Measurements from ENCODE around the gene TXNDC12.
A peak's percentile ranks its signal among the peaks of the same experiment; 100 is the strongest.
"Not testable (repeated sequence)": the region's sequence is repeated elsewhere in the genome, so short reads cannot be mapped to it uniquely, and the experiment has no call there.

Gene TXNDC12

DNA sequence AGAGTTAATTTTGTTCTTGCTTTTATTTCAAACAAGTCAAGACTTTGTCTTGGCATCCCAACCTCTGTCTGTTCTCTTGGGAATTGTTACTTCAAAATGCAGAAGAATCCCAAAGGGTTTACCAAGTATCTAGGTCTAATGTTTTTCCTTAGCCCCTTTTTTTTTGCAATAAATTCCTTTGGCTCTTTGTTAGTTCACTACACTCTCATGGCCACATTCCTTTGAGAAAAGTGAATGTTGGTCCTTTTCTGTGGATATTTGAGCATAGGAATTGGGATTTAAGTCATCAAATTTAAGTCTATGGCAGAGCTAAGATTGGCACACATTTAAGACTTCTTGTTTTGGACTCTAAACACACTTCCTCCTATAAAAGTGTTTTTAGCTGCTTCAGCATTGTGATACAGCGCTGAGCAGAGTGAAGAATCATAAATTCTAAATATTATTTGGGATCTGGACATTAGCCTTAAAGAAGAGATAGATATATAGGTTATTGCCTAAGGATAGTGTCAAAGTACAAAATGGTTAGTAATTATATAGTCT lies 3.0 kb upstream of the TXNDC12 start:
- TF ChIP-seq POLR2A (IDR thresholded peaks at IDR 0.05; ENCODE audit: low read depth, low read length), result no peak
- DNase-seq (ENCODE audit: insufficient read length, low spot score) (no peak), FAIRE-seq (no peak)

DNA sequence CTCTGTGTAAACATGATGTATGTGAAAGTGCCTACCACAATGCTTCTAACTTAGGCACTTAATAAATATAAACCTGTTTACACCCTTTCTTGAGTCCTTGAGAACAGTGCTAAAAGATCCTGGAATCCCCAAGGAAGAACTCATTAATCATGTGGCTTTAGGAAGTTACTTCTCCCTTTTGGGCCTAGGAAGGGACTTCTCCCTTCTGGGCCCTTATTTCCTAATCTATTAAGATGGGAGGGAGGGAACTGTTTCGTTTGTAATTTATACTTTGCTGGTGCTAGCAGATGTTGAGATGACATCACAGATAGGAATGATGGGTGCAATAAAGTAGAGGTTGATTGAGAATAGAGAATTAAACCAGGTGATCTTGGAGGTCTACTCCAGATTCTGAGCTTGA lies 2.3 kb upstream of the TXNDC12 start:
- DNase-seq (ENCODE audit: insufficient read length, low spot score), result no peak
- no peak for FAIRE-seq
- no peak for TF ChIP-seq POLR2A (IDR thresholded peaks at IDR 0.05; ENCODE audit: low read depth, low read length)

DNA sequence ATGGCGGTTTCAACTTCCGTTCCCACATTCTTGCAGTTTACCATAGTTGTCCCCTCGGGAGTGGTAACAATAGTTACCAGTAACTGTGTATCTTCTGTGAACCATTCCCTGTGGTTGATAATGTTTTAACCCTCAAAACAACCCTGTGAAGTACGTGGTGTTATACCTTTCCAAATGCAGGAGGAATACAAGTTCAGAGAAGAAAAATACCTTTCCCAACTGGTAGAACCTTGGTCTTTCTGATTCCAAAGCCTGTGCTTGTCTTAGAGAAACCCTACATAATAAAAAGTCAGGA lies 1.9 kb upstream of the TXNDC12 start:
- FAIRE-seq (peak; percentile 71), DNase-seq (ENCODE audit: insufficient read length, low spot score) (no peak)
- no peak for TF ChIP-seq POLR2A (IDR thresholded peaks at IDR 0.05; ENCODE audit: low read depth, low read length)

DNA sequence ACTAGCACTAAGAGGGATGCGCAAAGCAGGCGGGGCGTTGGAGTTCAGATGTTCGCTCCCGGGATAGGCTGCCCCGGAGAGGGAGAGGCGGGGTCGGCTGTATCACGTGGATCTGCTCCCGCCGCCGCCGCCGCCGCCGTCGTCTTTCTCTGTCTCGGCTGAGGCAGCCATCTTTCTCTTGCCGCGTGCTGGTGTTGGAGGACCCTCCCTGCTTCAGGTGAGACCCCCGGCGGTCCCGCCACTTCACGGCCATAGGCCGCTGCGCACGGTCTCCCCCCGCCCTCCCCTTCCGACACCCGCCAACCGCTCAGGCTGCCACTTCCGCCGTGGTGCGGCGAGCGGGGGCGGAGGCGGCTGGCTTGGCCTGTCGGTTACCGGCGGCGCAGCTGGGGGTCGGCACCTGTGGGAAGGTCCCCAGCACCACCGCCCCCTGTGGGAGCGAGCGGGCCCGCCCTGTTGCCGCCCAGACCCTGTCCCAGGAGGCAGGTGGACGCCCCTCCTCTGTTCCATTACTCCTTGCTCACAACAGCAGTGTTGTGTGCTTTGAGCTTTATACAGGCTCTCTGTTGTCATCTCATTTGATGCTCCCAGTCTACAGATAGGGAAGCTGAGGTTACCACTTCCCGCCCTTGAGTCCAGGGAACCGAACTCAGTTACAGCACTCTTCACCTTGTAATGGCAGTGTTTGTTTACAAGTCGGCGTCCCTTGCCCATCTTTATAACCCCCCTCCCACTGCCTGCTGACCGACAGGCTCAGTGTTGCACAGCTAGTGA lies 1.4 kb upstream of the TXNDC12 start, which contains the start of gene BTF3L4:
BTF3L4 (plus strand) TSS at position 133 of the 774 bp plus-strand sequence. CDS start 3,553 bp downstream, outside the sequence.
- TF ChIP-seq POLR2A (IDR thresholded peaks at IDR 0.05; ENCODE audit: low read depth, low read length), result peak; percentile 38; the same call in 1 of the 2 replicates
- DNase-seq (ENCODE audit: insufficient read length, low spot score) (peak; percentile 80), FAIRE-seq (peak; percentile 66)

DNA sequence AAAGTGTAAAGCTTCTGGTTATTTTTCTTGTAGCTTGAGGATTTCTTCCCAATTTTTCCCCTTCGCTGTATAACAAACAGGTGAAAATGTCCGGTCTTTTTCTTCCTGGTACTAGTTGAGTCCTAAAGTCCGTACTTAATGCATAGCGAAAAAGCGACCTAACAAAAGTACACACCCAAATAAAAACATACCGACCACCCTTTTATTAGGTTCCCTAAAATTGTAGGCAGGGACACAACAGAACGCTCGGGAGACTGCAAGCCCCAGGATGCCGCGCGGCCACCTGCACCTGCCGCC lies 823 bp upstream of the TXNDC12 start:
- FAIRE-seq, result no peak
- no peak for TF ChIP-seq POLR2A (IDR thresholded peaks at IDR 0.05; ENCODE audit: low read depth, low read length)
- no peak for DNase-seq (ENCODE audit: insufficient read length, low spot score)

DNA sequence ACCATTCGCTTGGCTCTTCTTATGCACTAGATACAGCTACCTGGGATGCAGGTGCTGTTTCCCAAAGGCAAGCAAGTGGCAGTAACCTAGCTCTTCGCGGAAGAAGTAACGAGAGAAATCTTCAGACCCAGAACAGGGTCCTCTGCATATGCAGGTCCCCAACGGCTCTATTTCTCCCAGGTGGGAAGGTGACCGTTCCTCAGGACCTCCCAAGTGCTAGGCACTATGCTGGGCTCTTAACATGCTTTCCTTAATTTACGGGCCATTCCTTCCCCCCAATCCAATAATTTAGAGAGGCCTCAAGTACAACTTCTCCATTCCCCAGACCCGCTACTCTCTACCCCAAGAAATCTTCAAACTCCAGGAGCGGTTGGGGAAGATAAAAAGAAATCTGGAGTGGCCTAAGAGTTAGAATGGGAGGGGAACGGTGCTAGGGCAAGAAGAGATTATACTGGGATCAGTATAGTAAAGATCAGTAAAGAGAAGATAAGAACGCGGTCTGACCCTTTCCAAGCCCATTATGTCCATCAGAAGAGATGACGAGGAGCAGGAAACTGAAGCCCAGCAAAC lies 410 bp downstream of the TXNDC12 start:
- no peak for DNase-seq (ENCODE audit: insufficient read length, low spot score)
- FAIRE-seq, result no peak
- no peak for TF ChIP-seq POLR2A (IDR thresholded peaks at IDR 0.05; ENCODE audit: low read depth, low read length)

DNA sequence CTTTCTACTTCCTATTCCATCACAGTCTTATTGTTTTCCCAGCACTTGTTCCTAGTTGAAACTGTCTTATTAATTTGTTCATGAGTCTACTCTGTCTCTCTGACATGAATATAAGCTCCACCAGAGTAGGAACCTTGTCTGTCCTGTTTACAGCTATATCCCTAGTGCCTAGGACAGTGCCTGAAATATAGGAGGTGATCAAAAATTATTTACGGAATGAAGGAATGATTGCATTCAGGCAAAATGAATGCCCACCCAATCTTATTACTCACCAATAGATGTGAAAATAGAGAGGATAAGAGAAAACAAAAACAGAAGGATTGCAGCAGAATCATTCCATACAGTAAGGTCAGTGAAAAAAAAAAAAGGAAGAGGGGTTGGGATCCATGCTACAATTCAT lies 1.1 kb downstream of the TXNDC12 start:
- no peak for TF ChIP-seq POLR2A (IDR thresholded peaks at IDR 0.05; ENCODE audit: low read depth, low read length)
- FAIRE-seq (no peak), DNase-seq (ENCODE audit: insufficient read length, low spot score) (no peak)

DNA sequence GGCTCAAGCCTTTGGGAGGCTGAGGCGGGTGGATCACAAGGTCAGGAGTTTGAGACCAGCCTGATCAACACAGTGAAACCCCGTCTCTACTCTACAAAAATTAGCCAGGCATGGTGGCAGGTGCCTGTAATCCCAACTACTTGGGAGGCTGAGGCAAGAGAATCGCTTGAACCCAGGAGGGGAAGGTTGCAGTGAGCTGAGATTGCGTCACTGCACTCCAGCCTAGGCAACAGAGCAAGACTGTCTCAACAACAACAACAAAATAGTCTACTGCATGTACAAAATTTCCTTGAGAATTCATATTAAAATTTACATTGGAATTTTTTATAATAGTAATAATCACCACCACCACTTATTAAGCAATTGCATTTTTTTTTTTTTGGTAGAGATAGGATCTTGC lies 5.7 kb downstream of the TXNDC12 start:
- FAIRE-seq; DNase-seq (ENCODE audit: insufficient read length, low spot score): not testable (repeated sequence)

DNA sequence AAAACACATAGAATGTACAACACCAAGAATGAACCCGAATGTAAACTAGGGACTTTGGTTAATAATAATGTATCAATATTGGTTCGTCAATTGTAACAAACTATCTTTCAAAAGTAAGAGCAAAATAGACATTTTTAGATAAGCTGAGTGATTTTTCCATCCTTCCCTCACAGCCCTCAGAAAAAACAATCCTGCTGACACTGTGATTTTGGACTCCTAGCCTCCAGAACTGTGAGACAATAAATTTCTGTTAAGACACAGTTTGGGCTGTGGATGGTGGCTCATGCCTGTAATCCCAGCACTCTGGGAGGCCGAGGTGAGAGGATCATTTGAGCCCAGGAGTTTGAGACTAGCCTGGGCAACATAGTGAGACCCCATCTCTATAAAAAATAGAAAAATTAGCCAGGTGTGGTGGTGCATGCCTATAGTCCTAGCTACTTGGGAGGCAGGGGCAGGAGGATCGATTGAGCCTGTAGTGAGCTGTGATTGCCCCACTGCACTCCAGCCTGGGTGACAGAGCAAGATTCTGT lies 9.3 kb downstream of the TXNDC12 start:
- FAIRE-seq; DNase-seq (ENCODE audit: insufficient read length, low spot score): not testable (repeated sequence)

DNA sequence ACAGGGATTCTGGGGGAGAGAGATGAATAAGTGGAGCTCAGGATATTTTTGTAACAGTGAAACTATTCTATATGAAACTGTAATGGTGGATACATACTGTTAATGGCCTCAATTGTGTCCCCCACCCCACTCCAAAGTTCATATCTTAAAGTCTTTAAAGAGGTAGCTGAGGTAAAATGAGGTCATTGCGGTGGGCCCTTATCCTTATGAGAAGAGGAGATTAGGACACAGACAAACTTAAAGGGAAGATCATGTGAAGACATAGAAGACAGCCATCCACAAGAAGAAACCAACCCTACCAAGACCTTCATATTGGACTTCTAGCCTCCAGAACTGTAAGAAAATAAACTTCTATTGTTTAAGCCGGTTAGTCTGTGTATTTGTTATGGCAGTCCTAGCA lies 9.8 kb downstream of the TXNDC12 start:
- TF ChIP-seq POLR2A (IDR thresholded peaks at IDR 0.05; ENCODE audit: low read depth, low read length), result no peak
- no peak for FAIRE-seq
- DNase-seq (ENCODE audit: insufficient read length, low spot score), result no peak

DNA sequence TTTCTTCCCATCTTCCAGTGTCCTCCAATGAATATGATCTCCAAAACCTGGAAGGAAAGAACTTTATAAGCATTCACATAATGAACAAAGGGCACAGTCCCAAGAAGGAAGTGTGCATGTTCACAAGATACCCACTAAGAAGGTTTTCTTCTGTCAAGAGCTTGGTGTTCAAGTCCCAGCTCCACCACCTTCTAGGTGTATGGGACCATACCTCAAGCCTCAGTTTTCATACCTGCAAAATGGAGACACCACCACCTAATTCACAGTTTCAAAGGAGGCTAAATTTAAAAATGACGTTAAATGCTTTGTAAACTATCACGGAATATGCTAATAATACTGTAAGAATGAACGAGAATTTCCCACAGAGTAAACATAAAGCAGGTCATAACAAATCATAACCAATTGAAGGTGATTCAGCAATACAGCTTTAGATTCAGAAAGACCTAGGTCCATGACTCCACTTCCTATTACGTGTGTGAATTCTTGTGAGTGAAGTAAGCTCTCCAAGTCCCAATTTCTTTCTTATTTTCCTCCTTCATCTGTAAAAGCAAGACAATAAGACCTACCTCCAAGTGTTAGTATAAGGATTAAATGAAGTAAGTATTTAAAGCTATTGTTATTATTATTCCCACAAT lies 13.3 kb downstream of the TXNDC12 start:
- DNase-seq (ENCODE audit: insufficient read length, low spot score) (no peak), FAIRE-seq (no peak)
- TF ChIP-seq POLR2A (IDR thresholded peaks at IDR 0.05; ENCODE audit: low read depth, low read length), result no peak

DNA sequence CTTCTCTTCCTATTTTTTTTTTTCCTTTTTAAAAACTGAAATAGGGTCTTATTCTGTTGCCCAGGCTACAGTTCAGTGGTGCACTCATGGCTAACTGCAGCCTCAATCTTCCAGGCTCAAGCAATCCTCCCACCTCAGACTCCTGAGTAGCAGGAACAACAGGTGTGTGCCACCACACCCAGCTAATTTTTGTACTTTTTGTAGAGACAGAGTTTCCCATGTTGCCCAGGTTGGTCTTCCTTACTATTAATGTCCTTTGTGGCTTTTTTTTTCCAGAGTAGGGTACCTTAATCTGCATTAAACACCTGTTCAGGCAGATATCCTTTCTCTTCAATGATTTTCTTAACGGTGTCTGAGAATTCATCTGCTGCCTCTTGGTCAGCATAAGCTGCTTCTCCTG lies 17.1 kb downstream of the TXNDC12 start:
- FAIRE-seq (no peak), DNase-seq (ENCODE audit: insufficient read length, low spot score) (no peak)
- no peak for TF ChIP-seq POLR2A (IDR thresholded peaks at IDR 0.05; ENCODE audit: low read depth, low read length)

DNA sequence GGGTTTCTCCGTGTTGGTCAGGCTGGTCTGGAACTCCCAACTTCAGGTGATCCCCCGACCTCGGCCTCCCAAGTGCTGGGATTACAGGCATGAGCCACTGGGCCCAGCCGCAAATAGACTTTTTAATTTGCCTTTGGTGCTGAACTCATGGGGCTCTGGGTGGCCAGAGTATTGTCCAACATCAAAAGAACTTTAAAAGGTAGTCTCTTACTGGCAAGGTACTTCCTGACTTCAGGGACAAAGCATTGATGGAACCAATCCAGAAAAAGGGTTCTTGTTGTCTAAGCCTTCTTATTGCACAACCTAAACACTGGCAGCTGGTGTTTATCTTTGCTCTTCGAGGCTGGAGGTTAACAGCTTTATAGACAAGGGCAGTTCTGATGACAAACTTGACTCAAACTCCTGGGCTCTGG lies 17.6 kb downstream of the TXNDC12 start:
- FAIRE-seq (no peak), DNase-seq (ENCODE audit: insufficient read length, low spot score) (no peak)
- no peak for TF ChIP-seq POLR2A (IDR thresholded peaks at IDR 0.05; ENCODE audit: low read depth, low read length)

DNA sequence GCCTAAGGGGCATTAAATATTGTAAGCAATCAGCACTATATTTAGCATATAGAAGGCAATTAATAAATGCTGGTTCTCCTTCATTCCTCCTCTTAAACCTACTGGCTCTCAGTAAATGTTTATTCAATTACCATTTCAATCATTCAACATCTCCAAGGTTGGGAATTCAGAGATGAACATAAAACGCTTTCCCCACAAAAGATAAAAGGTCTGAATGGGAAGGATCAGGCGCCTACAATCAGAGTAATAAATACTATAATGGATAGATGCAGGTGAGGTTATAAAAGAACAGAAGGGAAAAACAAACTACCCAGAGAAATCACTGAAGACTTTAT lies 21.0 kb downstream of the TXNDC12 start:
- TF ChIP-seq POLR2A (IDR thresholded peaks at IDR 0.05; ENCODE audit: low read depth, low read length), result no peak
- DNase-seq (ENCODE audit: insufficient read length, low spot score), result no peak
- FAIRE-seq, result no peak

Measured in H54 (cell line).